ENCODE data around the gene IGSF9.
A peak's percentile ranks its signal among the peaks of the same experiment; 100 is the strongest.

IGSF9 gene

GRCh38 chr1:159928491-159929050, 16.8 kb downstream of the IGSF9 start:
- H3K9ac ChIP-seq (ENCODE audit: low read length) = no peak overlapping the region
- H3K27me3 ChIP-seq (replicated peaks; ENCODE audit: control insufficient read depth, insufficient read depth, low read length) = no peaks in the 10 kb centered on the region
- peaks cover 8% of the 10 kb centered on the region for H3K4me1 ChIP-seq (ENCODE audit: control insufficient read depth, insufficient read depth, low read length)
- DNase-seq (ENCODE audit: low read depth) = no peak
- H3K4me3 ChIP-seq (ENCODE audit: low read length) = no peak overlapping the region
- no peaks in the 10 kb centered on the region for H3K9me3 ChIP-seq (ENCODE audit: control insufficient read depth, low read length)
- H3K36me3 ChIP-seq (ENCODE audit: control insufficient read depth, insufficient read depth, low read length, severe bottlenecking) = no peaks in the 10 kb centered on the region

DNA sequence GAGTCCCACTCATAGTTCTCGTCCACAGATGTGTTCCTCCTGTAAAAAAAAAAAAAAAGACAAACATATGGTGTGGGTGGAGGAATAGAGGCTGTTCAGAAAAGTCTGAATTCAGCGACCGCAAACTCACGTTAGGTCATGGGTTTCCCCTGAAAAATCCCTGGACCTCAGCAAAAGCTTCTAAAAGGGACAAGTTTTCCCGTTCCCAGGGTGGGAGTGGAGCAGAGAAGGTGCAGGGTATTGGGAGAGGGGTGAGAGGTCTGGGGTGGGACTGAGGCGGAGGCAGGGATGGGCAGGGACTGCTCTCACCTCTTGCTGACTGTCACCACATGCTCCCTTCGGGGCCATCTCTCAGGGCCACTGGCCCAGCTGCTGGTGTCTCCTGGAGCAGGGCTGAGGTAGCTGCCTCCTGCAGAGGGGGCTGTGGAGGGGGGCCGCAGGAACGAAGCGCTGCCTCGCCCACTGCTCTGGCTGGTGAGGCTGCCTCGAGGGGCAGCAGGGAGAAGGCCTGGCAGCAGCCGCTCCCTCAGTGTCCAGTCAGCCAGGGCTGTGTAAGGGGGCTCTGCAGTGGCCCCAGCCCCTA, 17.5 kb downstream of the IGSF9 start:
- Histone ChIP-seq H3K4me3 (ENCODE audit: low read length) (no peak overlapping the region), H3K27me3 (replicated peaks; ENCODE audit: control insufficient read depth, insufficient read depth, low read length) (no peaks in the 10 kb centered on the region), H3K9ac (ENCODE audit: low read length) (no peak overlapping the region), H3K9me3 (ENCODE audit: control insufficient read depth, low read length) (no peaks in the 10 kb centered on the region), H3K4me1 (ENCODE audit: control insufficient read depth, insufficient read depth, low read length) (peaks cover 14% of the 10 kb centered on the region), H3K36me3 (ENCODE audit: control insufficient read depth, insufficient read depth, low read length, severe bottlenecking) (no peaks in the 10 kb centered on the region)
- no peak for DNase-seq (ENCODE audit: low read depth)

- Histone ChIP-seq H3K9me3 (ENCODE audit: control insufficient read depth, low read length) (no peaks in the 10 kb centered on the region), H3K9ac (ENCODE audit: low read length) (no peak overlapping the region), H3K36me3 (ENCODE audit: control insufficient read depth, insufficient read depth, low read length, severe bottlenecking) (no peaks in the 10 kb centered on the region), H3K27me3 (replicated peaks; ENCODE audit: control insufficient read depth, insufficient read depth, low read length) (no peaks in the 10 kb centered on the region), H3K4me3 (ENCODE audit: low read length) (no peak overlapping the region), H3K4me1 (ENCODE audit: control insufficient read depth, insufficient read depth, low read length) (peaks cover 21% of the 10 kb centered on the region)
- DNase-seq (ENCODE audit: low read depth) = no peak
Observed at GRCh38 chr1:159927211-159927848, 18.1 kb downstream of the IGSF9 start.

DNA sequence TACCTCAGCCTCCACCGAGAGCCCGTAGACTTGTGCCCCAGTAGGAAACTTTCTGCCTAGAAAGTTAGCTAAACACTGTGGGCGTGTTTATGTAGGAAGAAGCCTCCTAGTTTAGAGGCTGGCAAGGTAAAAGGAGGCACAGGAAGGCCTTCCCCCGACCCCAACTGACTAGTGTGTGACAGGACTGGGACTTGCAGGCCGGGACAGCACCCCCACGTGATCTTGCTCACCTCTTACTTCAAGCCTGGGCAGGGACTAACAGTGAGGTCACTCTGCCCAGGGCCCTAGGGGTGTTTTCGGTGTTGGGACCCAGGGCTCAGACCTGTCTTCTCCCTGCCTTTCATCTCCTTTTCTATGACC, 19.7 kb downstream of the IGSF9 start:
- peak overlapping the region; percentile 93 for H3K9ac ChIP-seq (ENCODE audit: low read length)
- DNase-seq (ENCODE audit: low read depth) = no peak
- no peaks in the 10 kb centered on the region for H3K36me3 ChIP-seq (ENCODE audit: control insufficient read depth, insufficient read depth, low read length, severe bottlenecking)
- peak overlapping the region; percentile 95 for H3K4me3 ChIP-seq (ENCODE audit: low read length)
- H3K9me3 ChIP-seq (ENCODE audit: control insufficient read depth, low read length) = no peaks in the 10 kb centered on the region
- H3K27me3 ChIP-seq (replicated peaks; ENCODE audit: control insufficient read depth, insufficient read depth, low read length) = no peaks in the 10 kb centered on the region
- H3K4me1 ChIP-seq (ENCODE audit: control insufficient read depth, insufficient read depth, low read length) = peaks cover 32% of the 10 kb centered on the region

GRCh38 chr1:159924791-159925718, 20.4 kb downstream of the IGSF9 start, which contains the start of gene TAGLN2:
TAGLN2 (minus strand) TSS chr1:159925507; CDS start chr1:159920509, 4,998 bp downstream.
- H3K9ac ChIP-seq (ENCODE audit: low read length) = peak within 1 kb of the TSS; percentile 93
- no peaks in the 10 kb centered on the region for H3K9me3 ChIP-seq (ENCODE audit: control insufficient read depth, low read length)
- no peaks in the 10 kb centered on the region for H3K27me3 ChIP-seq (replicated peaks; ENCODE audit: control insufficient read depth, insufficient read depth, low read length)
- peak within 1 kb of the TSS; percentile 95 for H3K4me3 ChIP-seq (ENCODE audit: low read length)
- peak; percentile 94 for DNase-seq (ENCODE audit: low read depth)
- peaks cover 2% of the 10 kb centered on the region for H3K36me3 ChIP-seq (ENCODE audit: control insufficient read depth, insufficient read depth, low read length, severe bottlenecking)
- H3K4me1 ChIP-seq (ENCODE audit: control insufficient read depth, insufficient read depth, low read length) = peaks cover 32% of the 10 kb centered on the region

GRCh38 chr1:159924025-159924790, 21.2 kb downstream of the IGSF9 start:
- Histone ChIP-seq H3K36me3 (ENCODE audit: control insufficient read depth, insufficient read depth, low read length, severe bottlenecking) (peaks cover 10% of the 10 kb centered on the region), H3K27me3 (replicated peaks; ENCODE audit: control insufficient read depth, insufficient read depth, low read length) (no peaks in the 10 kb centered on the region), H3K4me3 (ENCODE audit: low read length) (peak overlapping the region; percentile 95), H3K9ac (ENCODE audit: low read length) (peak overlapping the region; percentile 93), H3K9me3 (ENCODE audit: control insufficient read depth, low read length) (no peaks in the 10 kb centered on the region), H3K4me1 (ENCODE audit: control insufficient read depth, insufficient read depth, low read length) (peaks cover 32% of the 10 kb centered on the region)
- peak; percentile 96 for DNase-seq (ENCODE audit: low read depth)

- Histone ChIP-seq H3K4me3 (ENCODE audit: low read length) (peak overlapping the region; percentile 95), H3K36me3 (ENCODE audit: control insufficient read depth, insufficient read depth, low read length, severe bottlenecking) (peaks cover 18% of the 10 kb centered on the region), H3K9ac (ENCODE audit: low read length) (peak overlapping the region; percentile 93), H3K27me3 (replicated peaks; ENCODE audit: control insufficient read depth, insufficient read depth, low read length) (no peaks in the 10 kb centered on the region), H3K9me3 (ENCODE audit: control insufficient read depth, low read length) (no peaks in the 10 kb centered on the region), H3K4me1 (ENCODE audit: control insufficient read depth, insufficient read depth, low read length) (peaks cover 33% of the 10 kb centered on the region)
- peak; percentile 84 for DNase-seq (ENCODE audit: low read depth)
Observed at GRCh38 chr1:159923203-159924024, 22.0 kb downstream of the IGSF9 start.

DNA sequence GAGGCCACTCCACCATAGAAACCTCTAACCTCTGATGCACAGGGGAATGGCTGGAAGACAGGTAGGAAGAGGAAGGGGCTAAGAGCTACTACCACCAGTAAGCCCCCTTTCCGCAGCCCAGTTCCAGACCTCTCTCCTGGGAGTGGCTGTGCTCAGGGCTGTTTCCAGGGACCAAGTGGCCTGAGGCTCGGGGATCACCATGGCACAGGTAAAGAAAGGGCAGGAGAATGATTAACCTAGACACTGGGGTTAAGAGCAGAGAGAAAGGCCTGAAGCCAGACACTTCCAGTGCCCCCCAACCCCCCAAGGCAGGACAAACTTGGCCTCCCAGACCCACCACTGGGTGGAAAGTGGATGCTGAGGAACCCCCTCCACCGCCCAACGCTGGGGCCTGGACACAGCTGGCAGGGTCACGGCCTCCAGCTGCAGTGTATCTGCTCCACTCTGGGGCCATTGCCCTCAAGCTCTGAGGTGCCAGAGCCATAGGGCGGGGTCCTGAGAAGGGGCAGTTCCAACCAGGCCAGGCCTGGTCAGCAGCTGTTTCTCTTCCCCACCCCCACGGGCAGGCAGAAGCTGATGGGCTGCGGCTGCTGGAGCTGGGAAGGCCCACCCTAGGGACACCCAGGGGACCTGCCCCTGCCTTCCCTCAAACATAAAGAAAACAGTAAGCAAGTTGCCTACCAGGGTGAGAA, 22.8 kb downstream of the IGSF9 start:
- Histone ChIP-seq H3K4me1 (ENCODE audit: control insufficient read depth, insufficient read depth, low read length) (peaks cover 41% of the 10 kb centered on the region), H3K9me3 (ENCODE audit: control insufficient read depth, low read length) (no peaks in the 10 kb centered on the region), H3K36me3 (ENCODE audit: control insufficient read depth, insufficient read depth, low read length, severe bottlenecking) (peaks cover 26% of the 10 kb centered on the region), H3K4me3 (ENCODE audit: low read length) (peak overlapping the region; percentile 95), H3K27me3 (replicated peaks; ENCODE audit: control insufficient read depth, insufficient read depth, low read length) (no peaks in the 10 kb centered on the region), H3K9ac (ENCODE audit: low read length) (peak overlapping the region; percentile 93)
- peak; percentile 41 for DNase-seq (ENCODE audit: low read depth)

DNA sequence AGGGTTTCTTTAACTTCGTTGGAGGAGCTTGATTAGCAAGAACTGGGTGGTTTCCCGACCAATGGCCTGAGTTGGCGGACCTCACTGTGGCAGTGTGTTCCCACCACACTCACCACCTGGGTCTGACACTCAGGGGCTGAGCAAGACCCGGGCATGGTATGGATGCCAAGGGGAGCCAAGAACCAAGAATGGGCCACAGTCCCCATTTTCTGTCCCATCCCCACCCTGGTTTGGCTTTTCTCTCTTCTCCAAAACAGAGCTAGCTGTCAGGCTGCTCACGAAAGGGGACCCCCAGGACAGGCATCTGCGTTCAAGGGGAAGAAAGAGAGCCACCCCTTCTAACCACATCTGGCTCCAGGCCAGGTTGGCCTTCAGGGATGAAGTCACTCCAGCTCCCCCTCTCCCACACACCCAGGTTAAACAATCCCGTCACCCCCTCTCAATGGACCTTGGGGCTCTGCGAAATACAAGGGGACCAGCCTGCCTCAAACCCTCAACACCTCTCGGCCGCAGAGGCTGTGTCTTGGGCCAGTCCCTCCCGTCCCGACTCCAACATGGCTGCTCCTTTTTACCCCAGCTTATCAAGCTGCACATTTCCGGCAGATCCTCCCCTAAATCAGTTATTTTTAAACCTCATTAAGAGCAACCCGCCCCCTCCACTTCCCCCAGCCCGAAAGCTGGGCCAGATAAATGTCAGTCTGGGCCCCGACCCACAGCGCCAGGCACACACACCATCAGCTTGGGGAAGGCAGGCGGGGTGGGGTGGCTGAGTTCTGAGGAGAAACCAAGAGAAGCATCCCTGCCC, 23.5 kb downstream of the IGSF9 start:
- H3K4me1 ChIP-seq (ENCODE audit: control insufficient read depth, insufficient read depth, low read length) = peaks cover 45% of the 10 kb centered on the region
- no peak for DNase-seq (ENCODE audit: low read depth)

More for the DNA sequence above, 23.5 kb downstream of the IGSF9 start:
- Histone ChIP-seq H3K4me3 (ENCODE audit: low read length) (peak overlapping the region; percentile 95), H3K27me3 (replicated peaks; ENCODE audit: control insufficient read depth, insufficient read depth, low read length) (no peaks in the 10 kb centered on the region), H3K36me3 (ENCODE audit: control insufficient read depth, insufficient read depth, low read length, severe bottlenecking) (peaks cover 30% of the 10 kb centered on the region), H3K9ac (ENCODE audit: low read length) (peak overlapping the region; percentile 93), H3K9me3 (ENCODE audit: control insufficient read depth, low read length) (no peaks in the 10 kb centered on the region)
